ENCODE data around the gene TESK2. TPM values are rescaled to one million over a fixed set of nuclear protein-coding genes. Genes with fewer than 3 reads are reported as not detected.

TESK2 gene
- total and polyA plus RNA-seq, 2 of the 8 experiments (the other 6 are each of a cell fraction or from before 2014, with no cell fraction given) = 10.8 to 12.6 TPM

DNA sequence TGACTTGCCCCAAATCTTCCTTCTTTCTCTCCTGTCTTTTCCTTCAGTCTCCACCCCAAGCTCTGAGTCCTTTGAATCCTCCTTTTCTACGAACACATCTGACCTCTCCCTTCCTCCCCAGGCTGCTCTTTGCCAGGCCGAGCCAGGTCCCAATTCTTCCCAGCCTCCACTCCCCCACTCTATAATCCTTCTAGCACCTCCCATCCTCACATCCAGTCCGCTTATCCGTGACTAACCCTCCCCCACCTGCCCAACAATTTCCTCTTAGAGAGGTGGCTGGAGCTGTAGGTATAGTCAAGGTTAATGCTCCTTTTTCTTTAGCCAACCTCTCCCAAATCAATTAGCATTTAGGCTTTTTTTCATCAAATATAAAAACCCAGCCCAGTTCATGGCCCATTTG, 173.8 kb downstream of the TESK2 start (continued):
- TF ChIP-seq, protein P1, sequence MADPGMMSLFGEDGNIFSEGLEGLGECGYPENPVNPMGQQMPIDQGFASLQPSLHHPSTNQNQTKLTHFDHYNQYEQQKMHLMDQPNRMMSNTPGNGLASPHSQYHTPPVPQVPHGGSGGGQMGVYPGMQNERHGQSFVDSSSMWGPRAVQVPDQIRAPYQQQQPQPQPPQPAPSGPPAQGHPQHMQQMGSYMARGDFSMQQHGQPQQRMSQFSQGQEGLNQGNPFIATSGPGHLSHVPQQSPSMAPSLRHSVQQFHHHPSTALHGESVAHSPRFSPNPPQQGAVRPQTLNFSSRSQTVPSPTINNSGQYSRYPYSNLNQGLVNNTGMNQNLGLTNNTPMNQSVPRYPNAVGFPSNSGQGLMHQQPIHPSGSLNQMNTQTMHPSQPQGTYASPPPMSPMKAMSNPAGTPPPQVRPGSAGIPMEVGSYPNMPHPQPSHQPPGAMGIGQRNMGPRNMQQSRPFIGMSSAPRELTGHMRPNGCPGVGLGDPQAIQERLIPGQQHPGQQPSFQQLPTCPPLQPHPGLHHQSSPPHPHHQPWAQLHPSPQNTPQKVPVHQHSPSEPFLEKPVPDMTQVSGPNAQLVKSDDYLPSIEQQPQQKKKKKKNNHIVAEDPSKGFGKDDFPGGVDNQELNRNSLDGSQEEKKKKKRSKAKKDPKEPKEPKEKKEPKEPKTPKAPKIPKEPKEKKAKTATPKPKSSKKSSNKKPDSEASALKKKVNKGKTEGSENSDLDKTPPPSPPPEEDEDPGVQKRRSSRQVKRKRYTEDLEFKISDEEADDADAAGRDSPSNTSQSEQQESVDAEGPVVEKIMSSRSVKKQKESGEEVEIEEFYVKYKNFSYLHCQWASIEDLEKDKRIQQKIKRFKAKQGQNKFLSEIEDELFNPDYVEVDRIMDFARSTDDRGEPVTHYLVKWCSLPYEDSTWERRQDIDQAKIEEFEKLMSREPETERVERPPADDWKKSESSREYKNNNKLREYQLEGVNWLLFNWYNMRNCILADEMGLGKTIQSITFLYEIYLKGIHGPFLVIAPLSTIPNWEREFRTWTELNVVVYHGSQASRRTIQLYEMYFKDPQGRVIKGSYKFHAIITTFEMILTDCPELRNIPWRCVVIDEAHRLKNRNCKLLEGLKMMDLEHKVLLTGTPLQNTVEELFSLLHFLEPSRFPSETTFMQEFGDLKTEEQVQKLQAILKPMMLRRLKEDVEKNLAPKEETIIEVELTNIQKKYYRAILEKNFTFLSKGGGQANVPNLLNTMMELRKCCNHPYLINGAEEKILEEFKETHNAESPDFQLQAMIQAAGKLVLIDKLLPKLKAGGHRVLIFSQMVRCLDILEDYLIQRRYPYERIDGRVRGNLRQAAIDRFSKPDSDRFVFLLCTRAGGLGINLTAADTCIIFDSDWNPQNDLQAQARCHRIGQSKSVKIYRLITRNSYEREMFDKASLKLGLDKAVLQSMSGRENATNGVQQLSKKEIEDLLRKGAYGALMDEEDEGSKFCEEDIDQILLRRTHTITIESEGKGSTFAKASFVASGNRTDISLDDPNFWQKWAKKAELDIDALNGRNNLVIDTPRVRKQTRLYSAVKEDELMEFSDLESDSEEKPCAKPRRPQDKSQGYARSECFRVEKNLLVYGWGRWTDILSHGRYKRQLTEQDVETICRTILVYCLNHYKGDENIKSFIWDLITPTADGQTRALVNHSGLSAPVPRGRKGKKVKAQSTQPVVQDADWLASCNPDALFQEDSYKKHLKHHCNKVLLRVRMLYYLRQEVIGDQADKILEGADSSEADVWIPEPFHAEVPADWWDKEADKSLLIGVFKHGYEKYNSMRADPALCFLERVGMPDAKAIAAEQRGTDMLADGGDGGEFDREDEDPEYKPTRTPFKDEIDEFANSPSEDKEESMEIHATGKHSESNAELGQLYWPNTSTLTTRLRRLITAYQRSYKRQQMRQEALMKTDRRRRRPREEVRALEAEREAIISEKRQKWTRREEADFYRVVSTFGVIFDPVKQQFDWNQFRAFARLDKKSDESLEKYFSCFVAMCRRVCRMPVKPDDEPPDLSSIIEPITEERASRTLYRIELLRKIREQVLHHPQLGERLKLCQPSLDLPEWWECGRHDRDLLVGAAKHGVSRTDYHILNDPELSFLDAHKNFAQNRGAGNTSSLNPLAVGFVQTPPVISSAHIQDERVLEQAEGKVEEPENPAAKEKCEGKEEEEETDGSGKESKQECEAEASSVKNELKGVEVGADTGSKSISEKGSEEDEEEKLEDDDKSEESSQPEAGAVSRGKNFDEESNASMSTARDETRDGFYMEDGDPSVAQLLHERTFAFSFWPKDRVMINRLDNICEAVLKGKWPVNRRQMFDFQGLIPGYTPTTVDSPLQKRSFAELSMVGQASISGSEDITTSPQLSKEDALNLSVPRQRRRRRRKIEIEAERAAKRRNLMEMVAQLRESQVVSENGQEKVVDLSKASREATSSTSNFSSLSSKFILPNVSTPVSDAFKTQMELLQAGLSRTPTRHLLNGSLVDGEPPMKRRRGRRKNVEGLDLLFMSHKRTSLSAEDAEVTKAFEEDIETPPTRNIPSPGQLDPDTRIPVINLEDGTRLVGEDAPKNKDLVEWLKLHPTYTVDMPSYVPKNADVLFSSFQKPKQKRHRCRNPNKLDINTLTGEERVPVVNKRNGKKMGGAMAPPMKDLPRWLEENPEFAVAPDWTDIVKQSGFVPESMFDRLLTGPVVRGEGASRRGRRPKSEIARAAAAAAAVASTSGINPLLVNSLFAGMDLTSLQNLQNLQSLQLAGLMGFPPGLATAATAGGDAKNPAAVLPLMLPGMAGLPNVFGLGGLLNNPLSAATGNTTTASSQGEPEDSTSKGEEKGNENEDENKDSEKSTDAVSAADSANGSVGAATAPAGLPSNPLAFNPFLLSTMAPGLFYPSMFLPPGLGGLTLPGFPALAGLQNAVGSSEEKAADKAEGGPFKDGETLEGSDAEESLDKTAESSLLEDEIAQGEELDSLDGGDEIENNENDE (IDR thresholded peaks at IDR 0.05; ENCODE audit: insufficient replicate concordance, low read length) = no peak
- TF ChIP-seq, protein P2, sequence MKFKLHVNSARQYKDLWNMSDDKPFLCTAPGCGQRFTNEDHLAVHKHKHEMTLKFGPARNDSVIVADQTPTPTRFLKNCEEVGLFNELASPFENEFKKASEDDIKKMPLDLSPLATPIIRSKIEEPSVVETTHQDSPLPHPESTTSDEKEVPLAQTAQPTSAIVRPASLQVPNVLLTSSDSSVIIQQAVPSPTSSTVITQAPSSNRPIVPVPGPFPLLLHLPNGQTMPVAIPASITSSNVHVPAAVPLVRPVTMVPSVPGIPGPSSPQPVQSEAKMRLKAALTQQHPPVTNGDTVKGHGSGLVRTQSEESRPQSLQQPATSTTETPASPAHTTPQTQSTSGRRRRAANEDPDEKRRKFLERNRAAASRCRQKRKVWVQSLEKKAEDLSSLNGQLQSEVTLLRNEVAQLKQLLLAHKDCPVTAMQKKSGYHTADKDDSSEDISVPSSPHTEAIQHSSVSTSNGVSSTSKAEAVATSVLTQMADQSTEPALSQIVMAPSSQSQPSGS (IDR thresholded peaks at IDR 0.05; ENCODE audit: low read length) = no peak
- TF ChIP-seq KDM5A (IDR thresholded peaks at IDR 0.05; ENCODE audit: low read length) = no peak
- TF ChIP-seq RBBP5 (IDR thresholded peaks at IDR 0.05; ENCODE audit: borderline replicate concordance, low read depth, low read length) = no peak
- TF ChIP-seq CBX5 (IDR thresholded peaks at IDR 0.05; ENCODE audit: low read depth, low read length) = no peak
- TF ChIP-seq CTBP2 (IDR thresholded peaks at IDR 0.05; ENCODE audit: borderline replicate concordance, insufficient read depth, insufficient read length, low read length) = no peak
- no peak for TF ChIP-seq SRF (IDR thresholded peaks at IDR 0.05; ENCODE audit: low read depth, low read length)
- no peak for TF ChIP-seq CHD2 (IDR thresholded peaks at IDR 0.05; ENCODE audit: low read length)
- TF ChIP-seq RNF2 (IDR thresholded peaks at IDR 0.05; ENCODE audit: borderline replicate concordance, low read depth, low read length, missing control alignments, poor library complexity, severe bottlenecking) = no peak
